Glomerular visceral epithelial cell (primary cell): Measurements from ENCODE around the gene ATP2B3.
A peak's percentile ranks its signal among the peaks of the same experiment; 100 is the strongest.

Source experiments
- DNase-seq: peaks from one replicate; pipeline ENCODE4 v3.0.0-alpha.2; 2016; ENCODE audit errors: extremely low spot score

Gene ATP2B3

GRCh38 chrX:153507484-153508178 lies 9.8 kb upstream of the ATP2B3 start:
- peak; percentile 58 for DNase-seq

DNA sequence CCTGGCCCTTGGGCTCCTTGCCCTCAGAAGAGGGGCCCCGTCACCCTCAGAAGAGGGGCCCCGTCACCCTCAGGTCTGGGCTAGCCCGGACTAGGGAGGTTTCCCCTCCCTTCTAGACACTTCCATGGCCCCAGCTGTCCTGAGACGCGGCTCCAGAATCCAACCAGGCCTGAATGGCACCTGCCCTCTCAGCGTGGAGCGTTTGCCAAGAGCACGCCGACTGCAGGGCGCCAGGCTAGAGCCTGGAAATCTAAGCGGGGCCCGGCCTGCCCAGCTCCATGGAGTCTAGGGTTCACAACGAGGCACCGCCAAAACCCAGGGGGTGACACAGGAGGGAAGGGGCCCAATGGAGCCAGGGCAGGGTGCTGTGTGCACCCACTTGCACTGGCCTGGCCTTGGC lies 7.8 kb upstream of the ATP2B3 start:
- DNase-seq: no peak

DNA sequence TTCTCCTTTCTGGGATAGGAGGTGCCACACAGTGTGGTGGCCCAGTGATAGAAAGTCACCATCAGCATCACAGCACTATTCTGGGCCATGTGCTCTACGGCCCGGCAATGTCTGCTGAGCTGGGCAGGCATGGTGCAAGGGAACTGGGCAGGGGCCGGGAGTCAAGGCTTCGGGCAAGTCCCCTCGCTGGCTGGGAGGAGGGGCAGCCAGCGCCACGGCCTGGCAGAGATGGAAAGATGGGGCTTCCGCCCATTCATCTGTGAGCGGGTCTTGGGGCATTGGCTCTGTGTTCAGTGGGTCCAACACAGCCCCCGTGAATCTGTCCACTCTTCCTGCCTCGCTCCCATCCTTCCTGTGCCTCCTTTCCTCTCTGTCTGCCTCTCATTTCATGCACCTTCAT lies 7.1 kb upstream of the ATP2B3 start:
- no peak for DNase-seq

DNA sequence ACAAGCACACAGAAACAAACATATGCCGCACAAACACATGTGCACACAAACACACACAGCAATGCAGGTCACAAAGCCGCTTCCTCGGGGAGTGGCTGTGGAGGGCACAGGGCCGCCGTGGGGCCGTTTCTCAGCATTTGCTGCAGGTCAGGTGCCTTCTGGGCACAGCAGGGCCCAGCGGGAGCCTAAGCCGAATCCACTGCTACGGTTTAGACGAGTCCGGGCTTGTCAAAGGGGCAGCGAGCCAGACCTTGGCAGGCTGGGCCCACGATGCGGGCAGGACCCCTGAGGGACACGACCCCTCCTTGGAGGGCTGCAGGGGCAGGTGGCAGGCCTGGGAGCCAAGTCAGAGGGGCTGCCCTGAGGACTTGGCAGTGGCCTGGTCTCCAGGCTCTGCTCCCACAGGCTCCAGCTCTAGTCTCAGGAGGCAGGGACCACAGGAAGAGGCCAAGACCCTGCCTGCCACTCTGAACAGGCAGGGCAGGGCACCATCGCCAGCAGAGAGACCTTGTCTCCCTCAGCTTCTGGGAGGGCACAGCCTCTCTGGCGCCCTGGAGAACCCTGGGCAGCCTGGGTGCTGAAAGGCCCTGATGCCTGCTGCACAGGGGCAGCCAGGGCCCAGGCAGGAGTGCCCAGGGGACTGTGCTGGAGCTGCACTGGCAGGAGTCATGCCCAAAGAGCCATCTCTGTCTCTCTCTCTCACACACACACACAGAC lies 5.5 kb upstream of the ATP2B3 start:
- no peak for DNase-seq

DNA sequence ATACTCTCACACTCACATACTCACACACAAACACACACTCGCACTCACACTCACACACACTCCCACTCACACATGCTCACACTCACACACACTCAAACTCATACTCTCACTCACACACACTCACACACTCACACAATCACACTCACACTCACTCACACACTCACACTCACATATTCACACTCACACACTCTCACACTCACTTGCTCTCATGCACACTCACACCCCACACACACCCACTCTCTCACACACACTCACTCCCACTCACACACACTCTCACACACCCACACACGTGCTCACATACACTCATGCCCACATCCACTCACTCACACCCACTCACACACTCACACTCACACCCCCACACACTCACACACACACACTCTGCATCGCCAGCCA lies 4.9 kb upstream of the ATP2B3 start:
- DNase-seq: no peak

- DNase-seq: no peak
These were observed 4.2 kb upstream of the ATP2B3 start for GRCh38 chrX:153513265-153513664.

DNA sequence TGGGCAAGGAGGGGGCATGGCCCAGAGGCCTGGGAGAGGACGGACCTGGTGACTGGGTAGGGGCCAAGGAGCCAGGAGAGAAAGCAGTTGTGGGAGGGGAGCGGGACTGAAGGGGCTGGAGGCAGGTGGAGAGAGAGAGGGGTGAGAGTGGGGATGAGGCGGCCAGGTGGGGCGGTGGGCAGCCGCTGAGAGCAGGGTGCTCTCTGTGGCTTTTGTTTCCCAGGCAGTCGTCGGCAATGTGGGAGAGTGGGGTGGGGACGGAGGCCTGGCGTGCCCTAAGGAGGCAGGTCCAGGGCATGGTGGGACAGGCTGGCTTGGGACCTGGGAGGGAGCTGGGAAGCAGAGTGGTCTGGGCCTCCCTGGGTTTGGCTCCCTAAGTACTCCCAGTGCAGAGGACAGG lies 3.2 kb upstream of the ATP2B3 start:
- no peak for DNase-seq

GRCh38 chrX:153515435-153515834 lies 2.0 kb upstream of the ATP2B3 start:
- no peak for DNase-seq

DNA sequence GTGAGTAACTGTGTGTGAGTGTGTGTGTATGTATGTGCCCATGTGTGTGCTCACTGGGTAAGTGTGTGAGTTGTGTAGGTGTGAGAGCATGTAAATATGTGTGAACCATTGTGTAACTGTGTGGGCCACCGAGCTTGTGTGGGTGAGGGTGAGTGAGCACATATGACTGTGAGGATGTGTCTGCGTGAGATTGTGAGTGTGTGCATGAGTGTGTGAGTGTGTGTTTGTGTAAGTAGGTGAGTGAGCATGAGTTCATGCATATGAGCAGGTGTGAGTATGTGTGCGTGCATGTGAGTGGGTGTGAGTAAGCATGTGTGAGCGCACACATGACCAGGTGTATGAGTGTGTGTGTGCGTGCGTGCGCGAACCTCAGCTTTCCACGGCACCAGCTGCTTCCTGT lies 1.4 kb upstream of the ATP2B3 start:
- no peak for DNase-seq

DNA sequence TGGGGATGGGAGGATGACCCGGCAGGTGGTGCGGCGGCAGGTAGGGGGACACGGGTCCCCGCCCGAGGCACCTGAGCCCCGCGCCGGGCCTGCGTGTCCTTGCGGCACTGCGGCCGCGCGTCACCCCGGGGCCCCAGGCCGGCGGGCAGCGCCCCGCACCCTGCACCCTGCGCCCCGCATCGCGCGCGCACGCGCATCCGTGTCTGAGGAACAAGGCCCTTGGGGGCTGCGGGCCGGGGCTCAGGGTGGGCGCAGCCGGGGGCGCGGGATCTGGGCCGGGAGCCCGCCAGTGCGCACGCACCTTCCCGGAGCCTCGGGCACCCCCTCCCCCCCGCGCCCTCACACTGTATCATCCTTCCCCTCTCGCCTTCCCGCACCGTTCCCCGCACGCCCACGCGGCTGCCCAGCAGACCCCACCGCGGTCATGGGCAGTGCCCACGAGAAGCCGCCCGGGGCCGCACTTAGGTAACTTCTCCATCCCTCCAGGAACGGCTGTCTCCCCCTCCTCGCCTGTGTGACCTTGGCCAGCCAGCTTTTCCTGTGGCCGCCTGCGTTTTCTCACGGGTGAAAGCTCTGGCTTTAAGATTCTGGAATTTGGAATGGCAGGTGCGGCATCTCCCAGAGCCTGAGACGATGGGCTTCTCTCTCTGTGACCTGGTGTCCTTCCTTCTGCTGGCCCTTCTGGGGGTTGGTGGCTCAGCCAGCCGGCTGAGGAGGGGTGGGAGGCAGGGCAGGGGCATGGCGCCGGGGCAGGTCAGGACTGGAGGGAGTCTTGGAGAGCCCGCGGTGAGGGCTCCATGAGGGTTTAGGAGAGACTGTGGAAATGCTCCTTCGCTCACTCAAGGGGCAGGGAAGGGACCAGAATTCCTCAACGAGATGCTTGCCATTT lies 748 bp downstream of the ATP2B3 start:
- DNase-seq: no peak

DNA sequence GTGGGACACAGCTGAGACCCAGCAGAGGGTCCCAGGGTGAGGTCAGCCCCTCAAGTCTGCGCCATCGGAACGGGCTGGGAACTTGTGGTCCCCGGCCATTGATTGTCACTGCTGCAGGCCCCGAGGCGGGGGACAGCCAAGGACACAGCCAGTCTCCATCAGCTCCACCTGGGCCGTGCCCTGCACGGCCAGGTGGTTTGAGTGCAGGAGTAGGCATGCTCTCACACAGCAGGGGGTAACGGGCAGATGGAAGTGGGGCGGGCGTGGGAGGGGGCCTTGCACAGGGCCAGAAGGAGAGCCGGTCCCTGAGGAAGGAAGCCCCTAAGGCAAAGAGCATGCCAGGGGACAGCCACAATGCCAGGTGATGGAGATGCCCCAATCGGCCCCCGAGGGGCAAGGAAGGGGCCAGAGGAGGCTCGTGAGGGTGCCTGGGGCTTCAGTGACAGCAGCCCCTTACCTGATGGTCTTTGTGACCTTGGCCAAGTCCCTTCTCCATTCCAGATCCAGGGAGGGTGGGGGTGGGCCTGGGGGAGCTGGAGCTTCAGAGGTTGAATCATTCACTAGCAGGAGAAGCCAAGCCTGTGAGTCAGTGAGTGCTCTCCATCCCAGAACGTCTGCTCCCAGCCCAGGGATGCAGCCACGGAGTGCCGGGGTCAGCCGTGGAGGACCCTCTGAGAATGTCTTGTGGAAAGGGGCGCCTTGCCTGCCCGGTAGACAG lies 2.3 kb downstream of the ATP2B3 start:
- no peak for DNase-seq

GRCh38 chrX:153520287-153520917 lies 3.0 kb downstream of the ATP2B3 start:
- DNase-seq: no peak

GRCh38 chrX:153521034-153521433 lies 3.6 kb downstream of the ATP2B3 start:
- DNase-seq: no peak

GRCh38 chrX:153522259-153522658 lies 4.8 kb downstream of the ATP2B3 start:
- DNase-seq: no peak

DNA sequence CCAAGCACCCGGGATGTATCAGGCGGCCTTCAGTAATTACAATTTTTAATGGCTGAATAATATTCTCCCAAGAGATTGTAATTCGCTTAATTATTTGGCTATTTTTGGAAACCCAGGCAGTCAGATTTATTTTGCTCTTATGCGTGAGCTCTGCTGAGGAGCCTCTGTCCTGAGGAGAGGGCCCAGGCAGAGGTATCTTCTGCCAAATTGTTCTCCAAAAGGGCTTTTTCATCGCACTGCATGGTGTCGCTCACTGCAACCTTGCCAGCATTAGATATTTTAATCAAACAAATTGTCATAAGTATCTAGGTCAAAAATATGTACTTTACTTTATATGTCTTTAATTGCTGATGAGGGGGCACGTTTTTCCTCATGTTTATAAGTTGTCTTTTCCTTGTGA lies 5.8 kb downstream of the ATP2B3 start:
- DNase-seq: no peak

DNA sequence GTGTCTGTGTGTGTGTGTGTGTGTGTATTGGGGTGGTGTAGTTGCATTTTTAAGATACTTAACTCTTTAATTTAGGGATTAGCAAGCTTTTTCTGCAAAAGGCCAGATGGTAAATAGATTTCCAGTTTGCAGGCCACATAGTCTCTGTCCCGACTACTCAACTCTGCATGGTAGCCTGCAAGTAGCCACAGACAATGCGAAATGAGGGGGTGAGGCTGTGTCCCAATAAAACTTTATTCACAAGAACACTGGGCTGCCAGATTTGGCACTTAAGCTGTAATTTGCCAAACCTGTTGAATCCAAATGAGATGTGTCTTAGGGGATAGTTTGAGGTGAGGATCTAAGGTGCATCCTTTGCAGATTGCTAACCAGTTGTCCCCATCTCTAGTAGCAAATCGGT lies 6.8 kb downstream of the ATP2B3 start:
- no peak for DNase-seq

DNA sequence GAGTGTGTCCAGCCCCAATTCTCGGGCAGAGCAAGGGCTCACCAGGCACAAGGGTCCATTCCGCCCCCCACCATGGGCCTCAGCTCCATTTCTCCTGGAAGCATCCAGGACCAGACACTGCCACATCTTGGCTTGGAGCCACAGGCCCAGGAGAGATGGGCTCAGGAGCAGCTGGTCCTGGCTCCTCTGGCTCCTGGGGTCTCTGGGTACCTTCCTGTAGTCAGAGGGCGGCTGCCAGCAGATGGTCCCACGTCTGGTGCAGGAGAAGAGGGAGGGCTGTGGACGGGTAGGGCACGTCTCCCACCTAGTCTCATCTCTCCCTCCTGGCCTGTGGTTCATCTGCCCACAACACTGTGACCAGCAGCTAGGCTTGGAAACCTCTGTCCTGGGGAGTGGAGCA lies 8.0 kb downstream of the ATP2B3 start:
- DNase-seq: no peak

- no peak for DNase-seq
These were observed 8.6 kb downstream of the ATP2B3 start for GRCh38 chrX:153526042-153526441.

DNA sequence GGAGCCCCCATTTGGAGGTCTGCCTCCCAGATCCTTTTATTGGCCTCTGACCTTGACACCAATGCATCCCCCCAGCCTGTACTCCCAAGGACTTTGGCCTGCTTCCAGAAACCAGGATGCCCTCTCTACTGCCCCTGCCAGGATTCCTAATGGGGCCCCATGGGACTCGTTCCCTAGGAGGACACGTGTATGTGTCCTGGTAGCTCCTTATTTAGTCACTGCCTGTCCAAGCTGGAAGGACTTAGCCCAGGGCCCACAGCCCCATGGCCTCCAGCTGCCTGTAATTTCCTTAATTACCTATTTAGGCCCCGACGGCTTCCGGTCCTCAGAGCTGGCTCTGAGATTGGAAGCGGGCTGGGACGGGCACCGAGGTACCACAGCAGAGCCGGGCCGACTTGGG lies 9.4 kb downstream of the ATP2B3 start:
- no peak for DNase-seq

DNA sequence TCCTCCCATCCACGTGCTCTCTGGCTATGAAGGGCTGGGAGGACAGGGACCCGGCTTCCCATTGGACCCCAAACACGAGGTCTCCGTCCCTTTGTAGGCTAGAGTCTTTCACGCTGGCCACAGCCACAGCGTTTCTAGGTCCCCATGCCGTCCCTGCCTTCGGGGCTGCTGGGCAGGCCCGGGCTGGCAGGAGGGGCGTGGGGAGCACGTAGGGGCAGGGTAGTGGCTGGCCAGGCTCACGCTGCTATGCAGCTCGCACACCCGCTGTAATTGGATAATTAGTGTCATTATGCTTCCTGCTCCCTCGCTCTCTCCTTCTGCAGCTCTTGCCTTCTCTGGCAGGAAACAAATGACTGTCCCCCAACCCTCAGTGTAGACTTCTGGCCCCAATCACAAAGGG lies 9.8 kb downstream of the ATP2B3 start:
- DNase-seq: no peak

GRCh38 chrX:153530411-153531129 lies 13.1 kb downstream of the ATP2B3 start:
- DNase-seq: no peak
